Stromal cell of bone marrow (primary cell): ENCODE data around the gene KREMEN1.

ENCODE experiments used
- DNase-seq: peaks from one replicate; pipeline ENCODE4 v3.0.0-alpha.2; 2012; ENCODE audit warnings: low read depth

Gene KREMEN1

GRCh38 chr22:29133603-29134133, 60.8 kb downstream of the KREMEN1 start:
- no peak for DNase-seq

GRCh38 chr22:29134448-29134847, 61.6 kb downstream of the KREMEN1 start:
- DNase-seq: no peak

GRCh38 chr22:29136782-29137700, 64.2 kb downstream of the KREMEN1 start:
- no peak for DNase-seq

- no peak for DNase-seq
Measured at GRCh38 chr22:29138556-29139305, 65.9 kb downstream of the KREMEN1 start.

GRCh38 chr22:29139965-29140782, 67.3 kb downstream of the KREMEN1 start:
- DNase-seq: peak; percentile 26

GRCh38 chr22:29141078-29141688, 68.3 kb downstream of the KREMEN1 start:
- DNase-seq: no peak

GRCh38 chr22:29142116-29142515, 69.3 kb downstream of the KREMEN1 start:
- DNase-seq: no peak

GRCh38 chr22:29143941-29144785, 71.3 kb downstream of the KREMEN1 start:
- no peak for DNase-seq

GRCh38 chr22:29144786-29145160, 71.9 kb downstream of the KREMEN1 start:
- DNase-seq: no peak

GRCh38 chr22:29145321-29146072, 72.7 kb downstream of the KREMEN1 start:
- no peak for DNase-seq

GRCh38 chr22:29146091-29146560, 73.3 kb downstream of the KREMEN1 start:
- no peak for DNase-seq

GRCh38 chr22:29146771-29147170, 73.9 kb downstream of the KREMEN1 start:
- DNase-seq: no peak

GRCh38 chr22:29147331-29147899, 74.6 kb downstream of the KREMEN1 start:
- DNase-seq: no peak

GRCh38 chr22:29148036-29148435, 75.2 kb downstream of the KREMEN1 start:
- no peak for DNase-seq

GRCh38 chr22:29148826-29149225, 76.0 kb downstream of the KREMEN1 start:
- no peak for DNase-seq

- no peak for DNase-seq
Measured at GRCh38 chr22:29149841-29150555, 77.2 kb downstream of the KREMEN1 start.

GRCh38 chr22:29150701-29151100, 77.9 kb downstream of the KREMEN1 start:
- DNase-seq: no peak

GRCh38 chr22:29151316-29151715, 78.5 kb downstream of the KREMEN1 start:
- no peak for DNase-seq
